Fibroblast of mammary gland (primary cell): Measurements from ENCODE around the gene CDKN2A.

Experiments
- DNase-seq: peaks from one replicate; pipeline ENCODE4 v3.0.0-alpha.2; 2010; ENCODE audit warnings: low read depth
- H3K4me3 ChIP-seq: 2 replicates; pipeline ENCODE4 v1.5.1; 2011; ENCODE audit warnings: low read depth, mild to moderate bottlenecking, low read length, moderate library complexity; ENCODE audit not compliant: control insufficient read depth
- TF ChIP-seq, protein P1 (sequence below): conservative IDR thresholded peaks from 2 replicates; pipeline ENCODE4 v1.5.1; 2011; ENCODE audit warnings: low read depth, low read length, inconsistent platforms; ENCODE audit not compliant: control insufficient read depth, insufficient read depth

CDKN2A gene

DNA sequence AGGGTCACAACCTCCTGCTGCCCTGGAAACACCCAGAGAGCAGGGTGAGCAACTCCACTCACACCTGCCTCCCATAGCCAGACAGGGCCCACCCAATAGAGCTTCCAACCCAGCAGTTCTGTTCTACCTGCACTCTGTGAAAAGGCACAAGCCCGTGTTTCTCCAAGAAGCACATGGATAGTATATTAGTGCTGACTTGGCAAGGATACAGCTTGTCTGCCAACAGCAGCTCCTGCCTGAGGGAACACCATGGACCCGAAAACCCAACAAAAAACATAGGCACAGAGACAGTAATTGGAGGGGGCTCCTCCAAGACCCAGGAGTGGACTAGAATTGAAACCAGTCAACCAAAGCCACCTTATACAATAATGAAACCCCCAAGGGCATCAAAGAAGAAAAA, 48.6 kb downstream of the CDKN2A start:
- DNase-seq = no peak
- no peak overlapping the region for H3K4me3 ChIP-seq
- TF ChIP-seq, protein P1, sequence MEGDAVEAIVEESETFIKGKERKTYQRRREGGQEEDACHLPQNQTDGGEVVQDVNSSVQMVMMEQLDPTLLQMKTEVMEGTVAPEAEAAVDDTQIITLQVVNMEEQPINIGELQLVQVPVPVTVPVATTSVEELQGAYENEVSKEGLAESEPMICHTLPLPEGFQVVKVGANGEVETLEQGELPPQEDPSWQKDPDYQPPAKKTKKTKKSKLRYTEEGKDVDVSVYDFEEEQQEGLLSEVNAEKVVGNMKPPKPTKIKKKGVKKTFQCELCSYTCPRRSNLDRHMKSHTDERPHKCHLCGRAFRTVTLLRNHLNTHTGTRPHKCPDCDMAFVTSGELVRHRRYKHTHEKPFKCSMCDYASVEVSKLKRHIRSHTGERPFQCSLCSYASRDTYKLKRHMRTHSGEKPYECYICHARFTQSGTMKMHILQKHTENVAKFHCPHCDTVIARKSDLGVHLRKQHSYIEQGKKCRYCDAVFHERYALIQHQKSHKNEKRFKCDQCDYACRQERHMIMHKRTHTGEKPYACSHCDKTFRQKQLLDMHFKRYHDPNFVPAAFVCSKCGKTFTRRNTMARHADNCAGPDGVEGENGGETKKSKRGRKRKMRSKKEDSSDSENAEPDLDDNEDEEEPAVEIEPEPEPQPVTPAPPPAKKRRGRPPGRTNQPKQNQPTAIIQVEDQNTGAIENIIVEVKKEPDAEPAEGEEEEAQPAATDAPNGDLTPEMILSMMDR = no peak

DNA sequence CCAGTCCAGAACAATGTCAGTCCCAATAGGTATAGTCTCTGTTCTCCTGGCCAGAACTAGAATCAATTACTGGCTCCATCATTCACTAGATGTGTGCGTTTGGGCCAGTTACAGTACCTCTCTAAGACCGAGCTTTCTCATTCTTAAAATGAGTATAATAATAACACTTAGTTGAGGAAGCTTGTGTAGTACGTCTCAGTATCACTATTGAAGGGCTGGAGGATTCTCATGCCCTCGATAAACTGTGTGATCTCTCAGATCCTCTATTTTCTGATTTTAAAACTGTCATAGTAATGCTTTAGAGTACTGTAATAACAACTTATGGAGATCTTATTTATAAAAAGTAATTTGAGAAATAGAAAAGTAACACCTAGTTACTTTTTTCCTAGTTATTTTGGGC, 50.7 kb downstream of the CDKN2A start:
- no peak overlapping the region for H3K4me3 ChIP-seq
- TF ChIP-seq, protein P1 = no peak
- DNase-seq = no peak

DNA sequence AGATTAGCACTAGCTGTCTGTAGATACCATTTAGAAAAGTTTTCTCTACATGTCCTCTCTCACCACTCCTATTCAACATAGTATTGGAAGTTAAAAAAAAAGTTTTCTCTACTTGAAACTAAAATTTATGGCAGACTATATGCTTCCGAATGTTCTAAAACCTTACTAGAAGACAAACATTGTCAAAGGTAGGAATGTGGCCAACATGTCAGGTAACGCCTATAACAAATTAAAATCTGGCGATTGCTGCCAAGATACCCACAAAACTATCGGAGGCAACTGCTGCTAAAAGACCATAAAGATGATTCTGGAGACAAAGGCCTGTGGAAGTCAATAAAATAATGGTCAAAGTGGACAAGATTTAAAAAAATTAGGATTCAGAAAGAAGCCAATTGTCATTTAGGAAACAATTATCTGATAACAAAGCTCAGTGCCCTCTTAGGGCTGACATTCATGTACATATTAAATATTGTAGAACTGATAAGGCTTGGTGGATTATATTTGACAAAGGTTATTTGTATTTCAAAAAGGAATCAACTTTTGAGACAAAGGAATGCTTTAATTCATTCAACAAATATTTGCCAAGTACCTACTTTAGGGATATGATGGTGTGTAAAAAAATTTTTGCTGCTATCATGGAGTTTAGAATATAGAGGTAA, 52.7 kb downstream of the CDKN2A start:
- H3K4me3 ChIP-seq = no peak overlapping the region
- DNase-seq = no peak
- TF ChIP-seq, protein P1 = no peak

DNA sequence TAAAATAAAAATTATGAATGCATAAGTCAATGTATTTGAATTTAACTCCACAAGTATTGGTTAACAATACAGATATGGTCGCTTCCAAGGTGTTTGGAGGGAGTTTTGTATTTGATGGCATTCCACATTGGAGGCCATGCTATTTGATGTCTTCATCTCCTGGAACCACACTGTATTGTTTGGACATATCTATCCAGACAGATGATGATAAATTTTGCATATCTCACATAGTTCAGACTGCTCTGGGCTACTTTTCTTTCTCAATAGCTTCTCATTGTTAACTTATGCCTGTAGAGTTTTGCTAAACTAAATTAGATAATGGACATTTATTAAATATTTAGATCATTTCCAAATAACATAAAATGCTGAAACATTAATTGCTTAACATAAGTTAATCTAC, 58.0 kb downstream of the CDKN2A start:
- TF ChIP-seq, protein P1 = no peak
- H3K4me3 ChIP-seq = no peak overlapping the region
- DNase-seq = peak; percentile 4

DNA sequence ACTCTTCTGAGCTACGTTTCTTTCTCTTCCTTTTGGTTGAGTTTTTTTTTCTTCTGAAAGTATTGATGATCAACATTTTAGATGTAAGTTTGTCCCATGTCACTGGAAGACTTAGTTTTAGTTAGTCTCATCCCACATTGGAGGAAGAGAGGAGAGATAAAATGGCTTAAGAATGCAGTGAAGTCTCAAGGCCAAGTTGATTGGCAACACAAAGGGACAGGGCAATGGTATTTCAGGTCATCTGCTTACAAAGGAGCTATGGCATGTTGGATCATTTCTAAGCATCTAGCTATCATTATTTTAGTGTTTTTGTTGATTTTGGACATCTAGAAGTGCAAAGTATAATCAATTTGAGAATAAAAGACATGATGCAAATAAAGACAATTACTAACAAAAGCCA, 58.6 kb downstream of the CDKN2A start:
- H3K4me3 ChIP-seq = no peak overlapping the region
- TF ChIP-seq, protein P1 = no peak
- DNase-seq = no peak

DNA sequence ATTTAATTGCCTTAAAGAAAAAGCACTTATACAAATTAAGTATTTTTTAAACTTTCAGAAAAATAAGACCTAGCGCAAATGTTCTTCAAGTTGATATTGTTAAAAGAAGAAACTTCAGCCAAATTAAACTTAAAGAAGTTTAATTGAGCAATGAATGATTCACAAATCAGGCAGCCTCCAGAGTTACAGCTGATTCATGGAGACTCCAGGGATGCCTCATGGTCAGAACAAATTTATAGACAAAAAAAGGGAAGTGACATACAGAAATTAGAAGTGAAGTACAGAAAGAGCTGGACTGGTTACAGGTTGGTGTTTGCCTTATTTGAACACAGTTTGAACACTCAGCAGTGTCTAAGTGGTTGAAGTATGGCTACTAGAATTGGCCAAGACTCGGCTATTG, 60.3 kb downstream of the CDKN2A start:
- DNase-seq = peak; percentile 67
- TF ChIP-seq, protein P1 = no peak

DNA sequence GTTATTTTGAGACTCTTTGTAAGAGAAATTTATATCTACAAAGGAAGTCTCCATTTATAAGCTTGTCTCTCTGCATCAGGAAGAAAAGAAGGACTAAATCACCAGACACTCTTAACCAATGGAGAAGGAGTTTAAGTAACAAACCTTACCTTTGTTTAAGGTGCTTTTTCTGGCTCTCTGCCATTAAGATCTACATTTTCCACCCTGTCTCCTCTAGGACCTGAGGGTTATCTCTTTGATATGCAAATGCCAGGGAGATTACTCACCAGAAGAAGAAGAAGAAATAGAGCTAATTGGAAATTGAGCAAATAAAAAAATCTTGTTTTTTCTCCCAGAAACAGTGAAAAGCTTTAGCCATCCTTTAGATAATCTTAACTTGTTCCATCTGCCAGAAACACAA, 60.9 kb downstream of the CDKN2A start:
- no peak overlapping the region for H3K4me3 ChIP-seq

More for the DNA sequence above, 60.3 kb downstream of the CDKN2A start:
- no peak overlapping the region for H3K4me3 ChIP-seq

More for the DNA sequence above, 60.9 kb downstream of the CDKN2A start:
- no peak for DNase-seq
- TF ChIP-seq, protein P1 = no peak
